HG03469 (cell line): ENCODE measurements around the gene CCL18.
"Not testable (repeated sequence)": the region's sequence is repeated elsewhere in the genome, so short reads cannot be mapped to it uniquely, and the experiment has no call there.

Source experiments
- ATAC-seq: cut with Tn5 transposase; IDR thresholded peaks from one replicate; pipeline ENCODE4 v1.9.1; 2021; ENCODE audit warnings: mild to moderate bottlenecking, moderate library complexity, moderate number of reproducible peaks; ENCODE audit not compliant: unreplicated experiment

The CCL18 gene, protein sequence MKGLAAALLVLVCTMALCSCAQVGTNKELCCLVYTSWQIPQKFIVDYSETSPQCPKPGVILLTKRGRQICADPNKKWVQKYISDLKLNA

DNA sequence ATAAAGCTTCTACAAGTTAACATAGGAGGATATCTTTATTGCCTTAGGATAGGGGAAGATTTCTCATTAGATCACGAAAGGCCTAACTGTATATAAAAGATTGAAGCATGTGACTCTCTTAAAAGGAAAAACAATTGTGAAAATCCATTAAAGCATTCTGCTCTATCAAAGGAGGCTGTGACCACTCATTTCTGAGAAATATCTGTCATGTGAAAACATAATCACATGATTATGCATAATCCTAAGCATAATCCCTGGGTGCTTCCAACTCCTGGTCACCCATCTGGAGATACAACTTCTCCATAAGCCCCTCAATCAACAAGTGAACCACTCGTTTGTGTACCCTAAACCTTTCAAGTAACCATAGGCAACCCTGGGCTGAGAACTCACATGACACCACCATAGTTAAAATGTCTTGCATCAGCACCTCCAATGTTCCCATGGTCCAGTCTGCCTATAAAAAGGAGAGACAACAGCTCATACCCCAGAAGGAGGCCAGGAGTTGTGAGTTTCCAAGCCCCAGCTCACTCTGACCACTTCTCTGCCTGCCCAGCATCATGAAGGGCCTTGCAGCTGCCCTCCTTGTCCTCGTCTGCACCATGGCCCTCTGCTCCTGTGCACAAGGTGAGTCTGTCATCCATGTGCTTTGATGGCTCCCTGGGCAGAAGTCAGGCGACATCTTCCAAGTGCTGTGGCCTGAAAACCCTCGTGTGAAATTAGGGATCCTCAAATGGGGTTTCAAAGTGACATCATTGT is at the start of gene CCL18:
Gene CCL18 (plus strand): TSS at position 487 of the 756 bp plus-strand sequence. CDS start 71 bp downstream, at position 558.
- no peak for ATAC-seq

DNA sequence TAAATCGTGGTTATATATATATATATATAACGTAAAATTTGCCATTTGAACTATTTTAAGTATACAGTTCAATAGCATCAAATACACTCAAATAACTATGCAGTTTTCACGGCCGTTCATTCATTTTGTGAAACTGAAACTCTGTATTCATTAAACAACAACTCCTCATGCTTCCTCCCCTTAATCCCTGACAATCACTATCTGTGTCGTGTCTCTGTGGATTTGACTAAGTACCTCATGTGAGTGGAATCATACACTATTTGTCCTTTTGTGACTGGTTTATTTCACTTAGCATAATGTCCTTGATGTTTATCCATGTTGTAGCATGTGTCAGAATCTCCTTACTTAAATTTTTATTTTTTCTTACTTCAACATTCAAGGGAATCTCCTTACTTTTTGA is 49.1 kb upstream of the CCL18 start:
- no peak for ATAC-seq

DNA sequence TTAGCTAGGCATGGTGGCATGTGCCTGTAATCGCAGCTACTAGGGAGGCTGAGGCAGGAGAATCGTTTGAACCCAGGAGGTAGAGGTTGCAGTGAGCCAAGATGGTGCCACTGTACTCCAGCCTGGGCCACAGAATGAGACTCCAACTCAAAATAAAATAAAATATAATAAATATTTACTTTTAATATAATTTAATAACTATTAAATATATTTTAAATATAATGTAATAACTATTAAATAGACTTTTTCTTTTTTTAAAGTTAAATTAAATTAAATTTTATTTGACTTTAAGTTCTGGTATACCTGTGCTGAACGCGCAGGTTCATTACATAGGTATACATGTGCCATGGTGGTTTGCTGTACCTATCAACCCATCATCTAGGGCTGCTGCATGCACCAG is 48.2 kb upstream of the CCL18 start:
- ATAC-seq, result not testable (repeated sequence)

DNA sequence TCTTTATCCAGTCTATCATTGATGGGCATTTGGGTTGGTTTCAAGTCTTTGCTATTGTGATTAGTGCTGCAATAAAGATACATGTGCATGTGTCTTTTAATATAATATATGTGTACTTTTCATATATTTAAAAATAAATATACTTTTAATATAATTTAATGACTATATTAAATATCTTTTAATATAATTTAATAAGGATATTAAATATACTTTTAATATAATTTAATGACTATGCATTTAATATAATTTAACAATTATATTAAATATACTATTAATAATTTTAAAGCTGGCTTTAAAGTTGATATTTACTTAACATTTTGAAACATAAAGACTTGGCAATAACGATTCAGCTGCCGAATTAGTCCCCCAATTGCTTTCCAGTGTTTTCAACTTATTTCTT is 47.5 kb upstream of the CCL18 start:
- ATAC-seq, result no peak

DNA sequence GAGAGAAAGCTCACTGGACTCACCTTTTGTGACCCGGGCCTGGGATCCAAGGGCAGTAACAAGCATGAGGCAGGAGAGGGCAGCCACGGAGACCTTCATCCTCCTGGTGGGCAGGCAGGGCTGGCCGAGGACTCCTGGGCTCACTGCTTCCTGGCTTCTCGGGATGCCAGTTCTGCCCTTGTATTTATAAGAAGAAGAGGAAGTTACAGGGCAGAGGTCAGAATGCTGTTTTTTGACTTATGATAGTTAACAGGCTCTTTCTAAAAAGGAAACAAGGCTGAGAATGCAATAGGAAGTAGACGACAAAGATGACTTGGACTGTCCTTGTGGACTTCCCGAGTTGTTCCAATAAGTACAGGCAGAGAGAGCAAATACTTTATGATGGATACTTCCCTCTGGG is 46.3 kb upstream of the CCL18 start, which contains the start of gene CCL23:
Gene CCL23 (minus strand): TSS at position 174 of the 400 bp plus-strand sequence. CDS start 75 bp downstream, at position 99.
- ATAC-seq, result no peak

DNA sequence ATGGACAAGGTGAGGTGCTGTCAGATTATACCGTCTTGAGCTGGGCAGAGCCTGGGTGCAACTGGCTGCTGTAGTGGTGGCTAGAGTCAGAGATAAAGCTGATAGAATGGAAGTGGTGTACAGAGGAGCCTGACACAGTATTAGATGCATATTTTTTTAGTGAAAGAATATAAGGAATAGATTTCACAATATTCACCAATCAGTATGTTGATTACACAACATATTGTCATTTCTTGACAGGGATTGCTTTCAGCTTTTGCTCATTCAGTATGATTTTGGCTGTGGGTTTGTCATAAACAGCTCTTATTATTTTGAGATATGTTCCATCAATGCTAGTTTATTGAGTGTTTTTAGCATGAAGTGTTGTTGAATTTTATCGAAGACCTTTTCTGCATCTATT is 44.6 kb upstream of the CCL18 start:
- no peak for ATAC-seq

DNA sequence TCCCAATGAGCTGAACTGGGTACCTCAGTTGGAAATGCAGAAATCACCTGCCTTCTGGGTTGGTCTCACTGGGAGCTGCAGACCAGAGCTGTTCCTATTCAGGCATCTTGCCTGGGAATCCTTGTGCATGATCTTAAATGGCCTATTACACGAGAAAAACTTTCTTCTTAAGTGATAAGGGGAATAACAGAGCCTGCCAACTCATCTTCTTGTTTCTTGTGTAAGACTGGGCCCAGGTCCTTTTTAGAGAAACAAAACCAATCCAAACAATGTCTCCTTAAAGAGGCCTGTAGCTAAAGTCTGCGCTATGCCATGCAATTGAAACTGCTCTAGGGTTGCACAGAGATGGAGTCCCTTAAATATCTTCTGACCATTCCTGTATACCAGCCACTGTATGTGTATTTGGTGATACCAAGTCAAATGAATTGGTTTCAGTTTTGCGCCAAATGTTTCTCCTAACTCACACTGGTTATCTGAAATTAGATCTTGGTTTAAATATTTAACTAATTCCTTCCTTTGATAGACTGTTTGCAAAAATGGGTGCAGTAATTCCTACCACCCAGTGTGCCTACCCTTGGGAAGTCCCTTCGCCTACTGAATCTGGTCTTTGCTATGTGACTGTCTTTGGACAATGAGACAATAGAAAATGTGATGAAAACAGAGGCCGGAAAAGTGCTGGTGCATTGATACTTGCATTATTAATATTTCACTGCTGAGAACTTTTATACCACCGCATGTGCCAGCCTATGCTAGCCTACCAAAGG is 39.8 kb upstream of the CCL18 start:
- no peak for ATAC-seq

DNA sequence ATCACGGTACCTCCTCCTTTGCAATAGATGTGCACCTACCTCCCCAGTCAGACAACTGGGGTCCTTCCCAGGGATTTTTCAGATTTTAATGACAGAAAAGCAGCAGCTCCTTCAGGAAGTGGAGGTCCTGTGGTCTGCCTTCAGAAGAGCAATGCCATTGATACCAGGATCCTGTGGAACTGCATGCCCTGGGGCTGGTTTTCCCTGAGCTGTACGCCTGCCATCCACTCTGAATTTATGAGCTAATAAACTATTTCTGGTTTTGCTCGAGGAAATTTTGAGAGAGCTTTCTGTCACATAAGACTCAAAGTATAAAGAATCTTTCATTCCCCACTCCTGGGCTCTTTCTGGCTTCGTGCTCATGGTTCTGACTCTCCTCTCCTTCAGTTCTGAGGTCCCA is 36.3 kb upstream of the CCL18 start:
- ATAC-seq, result no peak

DNA sequence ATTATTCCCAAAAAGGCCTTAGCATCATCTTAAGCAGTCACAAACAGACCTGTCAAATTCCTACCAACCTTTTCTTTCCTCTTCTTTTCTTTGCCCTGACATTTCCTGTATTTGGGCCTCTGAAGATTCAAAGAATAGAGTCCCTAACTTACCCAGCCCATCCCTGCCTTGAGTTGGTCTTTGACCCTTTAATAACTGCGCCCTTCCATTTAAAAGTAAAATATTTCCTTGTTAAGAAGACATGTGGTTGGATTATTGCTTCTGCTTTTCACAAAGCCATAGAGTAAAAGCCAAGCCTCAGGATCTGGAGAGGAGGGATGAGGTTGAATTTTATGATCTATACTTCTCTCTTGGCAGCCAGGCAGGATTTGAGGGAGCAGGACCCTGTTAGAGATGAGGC is 33.1 kb upstream of the CCL18 start:
- ATAC-seq, result no peak

DNA sequence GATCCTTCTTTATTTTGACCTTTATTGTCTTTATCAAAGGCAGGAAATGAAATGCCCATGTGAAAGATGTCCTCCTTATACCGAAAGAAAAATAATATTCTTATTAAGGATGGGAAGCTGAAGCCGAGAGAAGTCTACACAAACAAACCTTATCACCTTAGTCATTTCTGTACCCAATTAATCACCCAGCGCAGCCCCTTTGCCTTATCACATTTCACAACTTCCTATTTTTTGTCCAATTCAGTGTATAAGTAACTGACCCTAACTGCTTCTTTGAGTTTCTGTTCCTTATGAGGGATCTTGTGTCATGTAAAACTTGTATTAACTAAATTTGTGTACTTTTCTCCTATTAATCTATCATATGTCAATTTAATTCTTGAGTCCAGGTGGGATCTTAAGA is 29.9 kb upstream of the CCL18 start:
- ATAC-seq, result no peak

DNA sequence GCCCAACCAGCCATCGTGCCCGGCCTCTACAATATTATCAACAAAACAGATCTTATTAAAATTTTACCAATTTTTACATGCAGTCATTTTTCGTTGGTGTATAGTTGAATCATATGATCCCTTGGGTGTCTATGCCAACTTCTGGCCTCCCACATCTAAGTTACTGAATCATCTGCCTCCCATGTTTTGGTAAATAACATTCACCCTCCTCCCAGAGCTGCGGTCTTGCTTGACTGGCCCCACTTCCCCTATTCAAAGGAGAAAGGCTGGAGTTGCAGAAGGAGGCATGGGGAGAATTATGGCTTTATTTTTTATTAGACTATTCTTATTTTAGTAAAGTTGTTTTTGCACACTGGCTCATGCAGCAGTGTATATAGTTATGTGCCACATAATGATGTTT is 27.8 kb upstream of the CCL18 start:
- no peak for ATAC-seq

DNA sequence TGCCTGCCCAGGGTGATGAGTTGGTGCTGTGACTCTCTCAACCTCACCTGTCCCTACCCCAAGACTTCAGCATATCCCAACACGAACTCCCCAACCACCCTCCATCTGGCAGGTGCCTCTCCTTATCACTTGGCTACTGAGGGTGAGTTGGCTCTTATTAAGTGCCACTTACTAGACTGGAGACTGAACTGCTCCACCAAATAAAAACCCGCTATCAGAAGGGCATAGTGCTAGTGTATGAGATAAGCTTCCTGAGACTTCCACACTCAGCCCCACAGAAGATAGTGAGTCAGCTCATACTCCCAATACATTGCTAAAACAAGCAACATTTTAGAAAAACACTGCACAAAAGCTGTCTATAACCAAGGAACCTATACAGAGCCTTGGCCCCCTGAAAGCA is 16.0 kb upstream of the CCL18 start:
- no peak for ATAC-seq

DNA sequence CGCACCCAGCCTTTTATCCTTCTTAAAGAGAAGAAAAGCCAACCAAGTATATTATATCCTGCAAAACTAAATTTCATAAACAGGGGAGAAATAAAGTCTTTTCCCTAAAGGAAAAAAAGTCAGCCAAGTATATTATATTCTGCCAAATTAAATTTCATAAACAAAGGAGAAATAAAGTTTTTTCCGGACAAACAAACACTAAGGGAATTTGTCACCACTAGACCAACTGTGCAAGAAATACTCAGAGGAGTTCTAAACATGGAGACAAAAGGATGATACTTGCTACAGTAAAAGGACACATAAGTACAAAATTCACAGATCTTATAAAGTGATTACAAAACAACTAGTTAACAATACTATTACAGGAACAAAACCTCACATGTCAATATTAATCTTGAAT is 14.4 kb upstream of the CCL18 start:
- ATAC-seq, result no peak

DNA sequence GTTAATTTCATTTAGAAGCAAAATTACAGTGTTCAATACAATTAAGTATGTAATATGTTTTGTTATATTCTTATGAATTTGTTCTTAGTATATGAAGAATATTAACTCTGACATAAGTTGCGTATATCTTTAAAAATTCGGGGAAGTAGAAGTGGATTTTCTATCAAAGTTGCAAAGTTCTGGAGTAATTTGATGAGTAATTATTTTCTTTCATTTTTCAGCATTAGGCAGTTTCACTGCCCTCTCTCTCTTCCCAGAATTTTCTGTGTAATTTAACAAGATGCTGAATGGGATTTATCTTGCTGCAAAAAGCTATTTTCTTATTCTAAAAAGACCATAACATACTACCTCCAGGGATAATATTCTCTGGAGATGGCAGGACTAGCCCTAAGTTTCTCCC is 8.9 kb upstream of the CCL18 start:
- no peak for ATAC-seq

DNA sequence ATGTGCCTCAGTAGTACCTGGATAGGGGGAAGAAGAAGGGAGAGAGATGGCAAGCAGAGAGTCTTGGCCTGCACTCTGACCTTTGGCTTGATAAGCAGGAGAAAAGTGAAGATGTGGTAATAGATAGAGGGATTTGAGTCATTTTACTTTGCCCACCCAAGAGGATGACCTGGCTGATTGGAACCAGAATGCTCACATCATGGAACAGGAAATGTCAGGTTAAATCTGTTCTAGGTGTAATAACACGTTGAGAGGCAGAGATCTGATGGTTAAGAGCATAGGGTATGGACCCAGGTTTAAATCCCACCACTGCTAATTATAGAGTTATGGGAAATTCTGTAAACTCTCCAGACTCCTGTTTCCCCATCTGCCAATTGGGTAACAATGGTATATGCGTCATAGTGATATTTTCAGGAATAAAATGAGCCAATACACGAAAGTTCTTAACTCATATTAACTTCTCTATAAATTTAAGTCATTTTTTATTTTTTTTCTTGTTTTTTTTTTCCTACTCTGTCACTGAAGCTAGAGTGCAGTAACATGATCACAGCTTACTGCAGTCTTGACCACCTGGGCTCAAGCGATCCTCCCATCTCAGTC is 8.1 kb upstream of the CCL18 start:
- ATAC-seq, result no peak

DNA sequence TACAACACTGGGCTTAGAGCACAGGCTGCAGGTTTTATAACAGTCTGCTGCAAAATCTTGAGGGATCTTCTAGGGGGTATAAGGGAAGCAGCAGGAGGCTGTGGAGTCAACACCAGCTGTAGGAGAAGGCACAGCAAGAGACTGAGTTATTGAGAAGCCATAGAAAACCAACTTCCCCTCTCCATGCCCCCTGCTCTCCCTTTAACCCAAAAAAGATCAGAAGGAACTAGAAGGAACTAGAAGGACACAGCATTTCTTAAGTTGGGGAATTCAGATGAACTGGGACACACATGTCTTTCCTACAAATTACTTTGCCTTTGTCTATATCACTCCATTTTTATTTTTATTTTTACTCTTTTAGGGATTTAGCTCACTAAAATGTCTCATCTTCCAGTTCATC is 6.2 kb upstream of the CCL18 start:
- ATAC-seq, result no peak

DNA sequence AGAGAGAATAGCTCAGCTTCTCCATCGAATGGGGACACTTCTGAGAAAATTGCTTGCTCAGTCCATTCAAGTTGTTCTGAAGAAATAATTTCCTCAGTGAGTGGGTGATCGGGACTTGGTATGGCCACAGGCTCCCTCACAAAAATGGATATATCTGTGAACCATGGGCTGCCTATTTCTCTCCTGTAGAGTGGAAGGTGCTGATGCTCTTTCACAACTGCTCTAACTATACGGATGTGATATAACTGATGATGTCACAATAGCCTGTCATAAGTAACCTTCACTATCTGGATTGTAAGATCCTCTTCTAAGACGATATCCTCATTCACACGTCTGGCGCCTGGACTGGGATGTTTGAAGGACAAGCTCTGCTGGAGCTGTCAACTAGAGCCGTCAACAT is 4.7 kb upstream of the CCL18 start:
- ATAC-seq, result no peak

DNA sequence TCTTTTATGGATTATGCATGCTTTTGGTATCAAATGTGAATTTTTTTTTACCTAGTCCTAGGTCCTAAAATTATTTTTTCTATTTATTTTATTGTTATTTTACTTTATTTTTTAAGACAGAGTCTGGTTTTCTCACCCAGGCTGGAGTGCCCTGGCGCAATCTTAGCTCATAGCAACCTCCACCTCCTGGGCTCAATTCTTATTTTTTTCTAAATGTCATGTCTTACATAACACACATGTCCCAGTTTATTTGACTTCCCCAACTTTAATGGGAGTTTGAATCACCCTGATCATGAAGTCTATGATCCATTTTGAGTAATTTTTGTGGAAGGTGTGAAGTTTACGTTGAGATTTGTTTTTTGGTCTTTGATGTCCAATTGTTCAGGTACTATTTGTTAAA is 3.3 kb upstream of the CCL18 start:
- ATAC-seq, result no peak

DNA sequence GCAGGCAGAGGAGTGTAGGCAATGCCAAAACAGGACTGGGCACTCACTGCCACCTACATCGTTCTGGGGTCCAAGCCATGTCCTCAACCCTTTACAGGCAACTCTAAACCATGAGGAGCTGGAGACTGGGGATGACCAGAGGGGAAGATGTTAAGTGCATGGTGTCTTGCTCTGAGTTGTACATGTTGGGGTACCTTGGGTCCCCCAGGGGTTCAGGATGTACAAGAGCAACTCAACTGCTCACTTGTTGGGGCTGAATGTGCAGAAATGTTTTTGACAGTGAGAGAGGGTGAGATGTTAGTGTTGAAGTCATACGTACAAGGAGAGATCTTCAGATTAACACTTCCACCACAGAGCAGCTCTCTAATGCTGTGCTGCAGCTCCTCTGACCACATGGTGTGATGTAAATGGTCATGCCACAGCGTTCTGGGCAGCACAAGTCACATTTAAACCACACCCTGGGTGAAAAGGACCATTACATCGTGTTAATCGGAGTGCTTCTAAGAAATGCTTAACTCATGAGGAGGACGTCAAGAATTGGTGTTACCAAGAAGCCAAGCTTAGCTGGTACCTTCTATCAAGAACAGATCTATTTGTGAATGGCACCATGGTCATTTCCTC is 2.4 kb downstream of the CCL18 start:
- no peak for ATAC-seq

DNA sequence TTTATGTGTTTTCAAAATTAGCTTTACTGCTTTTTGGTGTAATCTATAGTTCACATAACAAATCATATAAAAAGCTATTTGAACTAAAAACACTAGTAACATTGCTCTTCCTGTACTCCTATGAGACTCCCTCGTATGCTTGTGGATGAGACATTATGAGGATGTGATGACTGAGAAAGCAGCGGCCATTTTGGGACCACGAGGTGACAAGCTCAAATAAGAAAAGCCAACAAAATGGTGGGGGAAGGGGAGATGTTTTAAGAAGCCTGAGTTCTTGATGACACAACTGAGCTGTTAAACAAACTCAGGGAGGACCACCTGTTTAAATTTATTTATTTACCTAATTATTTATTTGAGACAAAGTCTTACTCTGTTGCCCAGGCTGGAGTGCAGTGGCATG is 4.5 kb downstream of the CCL18 start:
- no peak for ATAC-seq

DNA sequence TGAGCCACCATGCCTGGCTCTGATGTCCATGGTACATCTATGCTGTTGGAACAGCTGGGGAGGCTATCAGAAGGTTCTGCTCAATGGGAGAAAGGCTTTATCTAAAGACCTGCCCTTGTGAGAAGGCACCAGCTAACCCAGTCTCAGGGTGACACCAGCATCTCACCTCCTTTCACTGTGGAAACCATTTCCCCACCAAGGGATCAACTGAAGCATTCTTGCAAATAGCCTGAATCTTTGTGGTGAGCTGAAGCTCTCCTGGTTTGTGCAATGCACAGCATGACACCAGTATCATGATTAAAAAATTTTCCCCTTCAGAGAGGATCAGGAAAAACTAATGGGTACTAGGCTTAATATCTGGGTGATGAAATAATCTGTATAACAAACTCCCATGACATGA is 5.1 kb downstream of the CCL18 start:
- no peak for ATAC-seq
